DOHH2 (cell line): Measurements from ENCODE around the gene IREB2.

Source experiments
- EZH2phosphoT487 ChIP-seq: fragments of 200-600 bp; sonication (generic); IDR thresholded peaks from 2 replicates; pipeline ENCODE4 v1.6.1; 2017; ENCODE audit warnings: borderline replicate concordance, mild to moderate bottlenecking, antibody characterized with exemption, low read length, moderate library complexity, mixed read lengths
- TF ChIP-seq, protein P1 (sequence below): fragments of 200-600 bp; sonication (generic); IDR thresholded peaks from one replicate; pipeline ENCODE4 v1.5.1; 2014; ENCODE audit warnings: antibody characterized with exemption, mild to moderate bottlenecking, low read depth, low read length; ENCODE audit not compliant: poor library complexity, severe bottlenecking

GRCh38 chr15:78406016-78406585 is 31.9 kb upstream of the IREB2 start:
- TF ChIP-seq, protein P1, sequence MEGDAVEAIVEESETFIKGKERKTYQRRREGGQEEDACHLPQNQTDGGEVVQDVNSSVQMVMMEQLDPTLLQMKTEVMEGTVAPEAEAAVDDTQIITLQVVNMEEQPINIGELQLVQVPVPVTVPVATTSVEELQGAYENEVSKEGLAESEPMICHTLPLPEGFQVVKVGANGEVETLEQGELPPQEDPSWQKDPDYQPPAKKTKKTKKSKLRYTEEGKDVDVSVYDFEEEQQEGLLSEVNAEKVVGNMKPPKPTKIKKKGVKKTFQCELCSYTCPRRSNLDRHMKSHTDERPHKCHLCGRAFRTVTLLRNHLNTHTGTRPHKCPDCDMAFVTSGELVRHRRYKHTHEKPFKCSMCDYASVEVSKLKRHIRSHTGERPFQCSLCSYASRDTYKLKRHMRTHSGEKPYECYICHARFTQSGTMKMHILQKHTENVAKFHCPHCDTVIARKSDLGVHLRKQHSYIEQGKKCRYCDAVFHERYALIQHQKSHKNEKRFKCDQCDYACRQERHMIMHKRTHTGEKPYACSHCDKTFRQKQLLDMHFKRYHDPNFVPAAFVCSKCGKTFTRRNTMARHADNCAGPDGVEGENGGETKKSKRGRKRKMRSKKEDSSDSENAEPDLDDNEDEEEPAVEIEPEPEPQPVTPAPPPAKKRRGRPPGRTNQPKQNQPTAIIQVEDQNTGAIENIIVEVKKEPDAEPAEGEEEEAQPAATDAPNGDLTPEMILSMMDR, result no peak
- no peak for TF ChIP-seq EZH2phosphoT487
